Measurements from ENCODE around the gene RPLP1. TPM values are rescaled to one million over a fixed set of nuclear protein-coding genes. Genes with fewer than 3 reads are reported as not detected.

Gene RPLP1
- total RNA-seq, 1 donor, result 73.8 TPM

DNA sequence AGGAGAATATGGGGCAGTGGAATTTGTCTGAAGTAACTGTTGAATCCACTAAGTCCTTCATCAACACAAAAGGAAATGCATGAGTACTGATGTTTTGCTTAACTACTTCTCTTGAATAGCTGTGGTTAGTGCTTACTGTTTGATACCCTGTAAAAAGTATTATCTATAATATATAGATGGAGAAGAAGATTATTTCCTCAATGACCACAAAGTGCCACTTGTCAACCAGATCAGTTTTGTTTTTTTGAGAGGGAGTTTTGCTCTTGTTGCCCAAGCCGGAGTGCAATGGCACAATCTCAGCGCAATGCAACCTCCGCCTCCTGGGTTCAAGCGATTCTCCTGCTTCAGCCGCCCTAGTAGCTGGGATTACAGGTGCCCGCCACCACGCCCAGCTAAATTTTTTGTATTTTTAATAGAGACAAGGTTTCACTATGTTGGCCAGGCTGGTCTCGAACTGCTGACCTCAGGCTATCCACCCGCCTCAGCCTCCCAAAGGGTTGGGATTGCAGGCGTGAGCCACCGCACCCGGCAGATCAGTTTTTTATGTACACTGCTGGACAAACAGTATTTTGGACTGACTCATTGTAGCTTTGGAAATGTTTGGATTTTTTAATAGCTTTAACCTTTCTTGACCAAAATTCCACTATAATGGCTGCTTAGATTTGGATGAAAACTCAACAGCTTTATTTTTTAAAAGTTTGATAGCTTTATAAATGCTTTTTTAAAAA, 1.5 kb upstream of the RPLP1 start:
- peak; percentile 68 for DNase-seq (ENCODE audit: low read depth)
- TF ChIP-seq, protein P1, sequence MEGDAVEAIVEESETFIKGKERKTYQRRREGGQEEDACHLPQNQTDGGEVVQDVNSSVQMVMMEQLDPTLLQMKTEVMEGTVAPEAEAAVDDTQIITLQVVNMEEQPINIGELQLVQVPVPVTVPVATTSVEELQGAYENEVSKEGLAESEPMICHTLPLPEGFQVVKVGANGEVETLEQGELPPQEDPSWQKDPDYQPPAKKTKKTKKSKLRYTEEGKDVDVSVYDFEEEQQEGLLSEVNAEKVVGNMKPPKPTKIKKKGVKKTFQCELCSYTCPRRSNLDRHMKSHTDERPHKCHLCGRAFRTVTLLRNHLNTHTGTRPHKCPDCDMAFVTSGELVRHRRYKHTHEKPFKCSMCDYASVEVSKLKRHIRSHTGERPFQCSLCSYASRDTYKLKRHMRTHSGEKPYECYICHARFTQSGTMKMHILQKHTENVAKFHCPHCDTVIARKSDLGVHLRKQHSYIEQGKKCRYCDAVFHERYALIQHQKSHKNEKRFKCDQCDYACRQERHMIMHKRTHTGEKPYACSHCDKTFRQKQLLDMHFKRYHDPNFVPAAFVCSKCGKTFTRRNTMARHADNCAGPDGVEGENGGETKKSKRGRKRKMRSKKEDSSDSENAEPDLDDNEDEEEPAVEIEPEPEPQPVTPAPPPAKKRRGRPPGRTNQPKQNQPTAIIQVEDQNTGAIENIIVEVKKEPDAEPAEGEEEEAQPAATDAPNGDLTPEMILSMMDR (IDR thresholded peaks at IDR 0.05; ENCODE audit: insufficient read depth, low read depth, low read length), result no peak
- no peak overlapping the region for H3K4me3 ChIP-seq (ENCODE audit: low read depth, low read length)

DNA sequence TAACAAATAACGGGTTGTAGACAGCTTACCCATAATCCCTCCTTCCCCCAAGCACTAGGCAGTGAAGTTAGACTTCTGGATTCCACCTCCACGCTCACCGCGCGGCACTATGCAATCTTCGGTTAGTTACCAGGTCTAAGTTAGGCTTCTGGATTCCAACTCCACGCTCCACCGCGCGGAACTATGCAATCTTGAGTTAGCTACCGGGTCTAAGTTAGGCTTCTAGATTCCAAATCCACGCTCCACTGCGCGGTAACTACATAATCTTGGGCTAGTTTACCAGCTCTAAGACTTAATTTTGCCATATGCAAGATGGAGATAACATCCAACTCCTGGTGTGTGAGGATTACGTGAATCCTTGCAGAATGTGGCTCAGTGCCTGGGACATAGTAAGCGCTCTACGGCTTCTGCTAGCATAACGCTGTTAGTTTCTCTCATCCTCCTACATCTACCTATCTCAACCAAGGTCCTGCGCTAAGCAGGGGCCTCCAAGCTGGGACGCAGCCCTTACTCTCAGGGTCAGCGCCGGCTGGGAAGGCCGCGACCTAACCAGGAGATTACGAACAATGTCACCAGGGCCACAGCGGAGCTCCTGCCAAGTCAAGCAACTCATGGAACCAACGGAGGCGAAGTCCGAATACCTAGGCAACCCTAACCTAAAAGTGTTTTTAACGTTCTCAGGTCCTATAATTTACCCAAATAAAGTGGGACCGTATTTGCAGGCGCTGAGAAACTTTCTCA, 497 bp upstream of the RPLP1 start:
- DNase-seq (ENCODE audit: low read depth), result peak; percentile 72

DNA sequence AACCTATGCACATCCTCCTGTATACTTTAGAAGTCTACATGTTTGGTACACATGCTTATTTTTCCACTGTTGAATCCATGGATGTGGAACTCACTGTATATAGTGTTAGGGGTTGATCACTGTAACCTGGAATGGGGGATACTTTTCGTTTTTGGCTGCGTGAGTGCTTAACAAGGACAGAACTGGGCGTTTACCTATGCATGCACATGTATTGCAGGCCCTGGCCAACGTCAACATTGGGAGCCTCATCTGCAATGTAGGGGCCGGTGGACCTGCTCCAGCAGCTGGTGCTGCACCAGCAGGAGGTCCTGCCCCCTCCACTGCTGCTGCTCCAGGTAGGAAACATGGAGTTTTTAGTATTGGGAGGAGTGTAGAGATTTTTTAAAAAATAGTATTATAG, 2.3 kb downstream of the RPLP1 start:
- DNase-seq (ENCODE audit: low read depth), result no peak
- TF ChIP-seq, protein P1 (IDR thresholded peaks at IDR 0.05; ENCODE audit: insufficient read depth, low read depth, low read length), result no peak
- peak overlapping the region; percentile 76 for H3K4me3 ChIP-seq (ENCODE audit: low read depth, low read length)

More for the DNA sequence above, 497 bp upstream of the RPLP1 start:
- TF ChIP-seq, protein P1 (IDR thresholded peaks at IDR 0.05; ENCODE audit: insufficient read depth, low read depth, low read length), result no peak
- peak overlapping the region; percentile 76 for H3K4me3 ChIP-seq (ENCODE audit: low read depth, low read length)

DNA sequence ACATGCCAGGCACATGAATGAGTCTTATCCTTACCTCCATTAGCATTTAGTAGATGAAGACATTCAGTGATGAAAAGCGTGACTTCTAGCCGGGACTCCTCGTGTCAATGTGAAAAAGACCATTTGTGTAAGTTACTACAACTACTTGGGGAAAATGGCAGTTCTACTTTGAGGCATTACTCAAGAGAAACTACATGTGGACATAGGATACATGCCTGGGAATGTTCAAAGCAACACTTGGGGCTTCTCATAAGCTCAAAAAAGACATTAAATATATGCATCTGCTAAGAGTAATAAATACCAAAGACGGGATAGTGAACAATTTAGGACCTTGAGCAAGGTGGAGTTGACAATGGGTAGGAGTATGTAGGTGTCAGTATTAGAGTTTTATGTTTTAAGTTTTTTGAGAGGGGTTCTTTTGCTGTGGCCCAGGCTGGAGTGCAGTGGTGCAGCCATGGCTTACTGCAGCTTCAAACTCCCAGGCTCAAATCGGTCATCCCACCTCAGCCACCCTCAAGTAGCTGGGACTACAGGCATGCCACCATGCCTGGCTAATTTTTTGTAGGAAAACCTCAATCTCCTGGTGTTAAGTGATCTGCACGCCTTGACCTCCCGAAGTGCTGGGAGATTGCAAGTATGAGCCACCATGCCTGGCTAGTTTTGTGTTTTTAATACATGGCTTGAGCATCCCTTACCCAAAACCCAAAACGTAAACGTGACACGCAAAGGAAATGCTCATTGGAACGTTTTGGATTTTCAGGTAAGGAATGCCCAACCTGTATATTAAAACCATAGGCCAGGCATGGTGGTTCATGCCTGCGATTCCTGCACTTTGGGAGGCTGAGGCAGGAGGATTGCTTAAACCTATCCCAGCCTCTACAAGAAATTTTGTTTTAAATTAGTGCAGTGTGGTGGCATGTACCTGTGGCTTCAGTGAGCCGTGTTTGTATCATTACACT, 3.9 kb downstream of the RPLP1 start:
- TF ChIP-seq, protein P1 (IDR thresholded peaks at IDR 0.05; ENCODE audit: insufficient read depth, low read depth, low read length), result no peak
- no peak for DNase-seq (ENCODE audit: low read depth)

DNA sequence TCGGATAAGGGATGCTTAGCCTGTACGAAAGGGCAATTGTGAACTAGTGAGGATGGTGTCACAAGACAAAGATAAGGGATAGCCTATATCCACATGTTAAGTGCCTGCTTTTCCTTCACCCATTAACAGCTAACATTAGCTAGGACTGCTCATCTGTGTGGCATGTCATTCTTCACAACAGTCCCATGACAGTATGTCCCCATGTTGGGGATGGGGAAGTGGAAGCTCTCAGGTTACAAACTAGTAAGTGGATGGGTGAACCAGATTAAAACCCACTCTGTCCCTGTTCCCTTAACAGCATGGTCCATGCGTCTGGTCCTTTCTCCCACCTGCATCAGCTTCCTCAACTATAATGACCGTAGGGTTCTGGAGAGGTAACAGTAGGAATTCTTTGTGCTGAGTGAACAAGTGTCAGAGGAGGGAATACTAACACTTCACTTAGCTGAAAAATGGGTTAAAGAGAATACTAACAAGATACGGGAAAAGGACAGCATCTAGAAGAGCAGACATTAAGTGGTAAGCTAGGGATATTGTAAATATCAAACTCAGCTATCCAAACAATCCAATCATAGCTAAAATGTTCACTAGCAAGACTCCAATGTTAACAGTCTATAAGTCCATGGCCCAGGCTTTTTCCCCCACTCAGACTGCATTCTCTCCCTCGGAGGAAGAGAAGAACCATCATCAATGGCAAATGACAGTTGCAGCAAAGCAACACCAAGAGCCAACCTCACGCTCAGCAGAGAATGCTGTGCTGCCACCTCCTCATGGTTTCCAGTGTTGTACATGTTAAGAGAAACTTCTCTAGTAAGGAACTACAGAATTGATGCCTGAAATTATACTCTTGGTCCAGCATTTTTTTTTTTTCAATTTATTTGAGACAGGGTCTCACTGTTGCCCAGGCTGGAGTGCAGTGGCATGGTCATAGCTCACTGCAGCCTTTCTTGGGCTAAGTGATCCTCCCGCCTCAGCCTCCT, 5.0 kb downstream of the RPLP1 start:
- no peak overlapping the region for H3K4me3 ChIP-seq (ENCODE audit: low read depth, low read length)
- TF ChIP-seq, protein P1 (IDR thresholded peaks at IDR 0.05; ENCODE audit: insufficient read depth, low read depth, low read length), result no peak
- DNase-seq (ENCODE audit: low read depth), result no peak

More for the DNA sequence above, 3.9 kb downstream of the RPLP1 start:
- no peak overlapping the region for H3K4me3 ChIP-seq (ENCODE audit: low read depth, low read length)
